BJ (cell line): ENCODE results near the gene TRIM17. TPM values are rescaled to one million over a fixed set of nuclear protein-coding genes. Genes with fewer than 3 reads are reported as not detected.

ENCODE experiments used
- CTCF ChIA-PET: fragments of 350-600 bp; formaldehyde crosslinking; extraction: SDS; loops from one replicate; lab custom pipeline; 2021; ENCODE audit warnings: antibody characterized with exemption, inconsistent platforms; lab: Yijun Ruan, JAX
- POLR2A ChIA-PET: fragments of 300-600 bp; sonication (Branson Sonifier 250); formaldehyde crosslinking; extraction: SDS; loops from one replicate; lab custom pipeline; 2021; ENCODE audit warnings: antibody characterized with exemption; lab: Charles Lee
- DNase-seq: peaks from one replicate; pipeline ENCODE4 v3.0.0-alpha.2; 2011; ENCODE audit warnings: low read depth
- H3K27me3 ChIP-seq: 2 replicates; pipeline ENCODE4 v1.6.0; 2011; ENCODE audit warnings: low read length; ENCODE audit not compliant: control insufficient read depth, insufficient read depth
- H3K36me3 ChIP-seq: 2 replicates; pipeline ENCODE4 v1.5.1; 2011; ENCODE audit warnings: low read length; ENCODE audit not compliant: control insufficient read depth, insufficient read depth
- H3K4me3 ChIP-seq: 2 replicates; pipeline ENCODE4 v1.5.1; 2011; ENCODE audit warnings: low read depth, mild to moderate bottlenecking, control low read depth, low read length
- polyA plus RNA-seq: library from polyadenylated mRNA; depleted of rRNA; stranded (reverse); fragments of >200 nt; gene quantifications from 2 replicates; pipeline ENCODE4 v1.2.3, GENCODE V29; 2011
- TF ChIP-seq, protein P1 (sequence below): IDR thresholded peaks from 2 replicates; pipeline ENCODE4 v1.5.1; 2011; ENCODE audit warnings: low read depth, mild to moderate bottlenecking, control low read depth, inconsistent platforms, low read length, moderate library complexity; ENCODE audit not compliant: insufficient read depth

Gene TRIM17
- polyA plus RNA-seq, 1 experiment, result 0.55 TPM

DNA sequence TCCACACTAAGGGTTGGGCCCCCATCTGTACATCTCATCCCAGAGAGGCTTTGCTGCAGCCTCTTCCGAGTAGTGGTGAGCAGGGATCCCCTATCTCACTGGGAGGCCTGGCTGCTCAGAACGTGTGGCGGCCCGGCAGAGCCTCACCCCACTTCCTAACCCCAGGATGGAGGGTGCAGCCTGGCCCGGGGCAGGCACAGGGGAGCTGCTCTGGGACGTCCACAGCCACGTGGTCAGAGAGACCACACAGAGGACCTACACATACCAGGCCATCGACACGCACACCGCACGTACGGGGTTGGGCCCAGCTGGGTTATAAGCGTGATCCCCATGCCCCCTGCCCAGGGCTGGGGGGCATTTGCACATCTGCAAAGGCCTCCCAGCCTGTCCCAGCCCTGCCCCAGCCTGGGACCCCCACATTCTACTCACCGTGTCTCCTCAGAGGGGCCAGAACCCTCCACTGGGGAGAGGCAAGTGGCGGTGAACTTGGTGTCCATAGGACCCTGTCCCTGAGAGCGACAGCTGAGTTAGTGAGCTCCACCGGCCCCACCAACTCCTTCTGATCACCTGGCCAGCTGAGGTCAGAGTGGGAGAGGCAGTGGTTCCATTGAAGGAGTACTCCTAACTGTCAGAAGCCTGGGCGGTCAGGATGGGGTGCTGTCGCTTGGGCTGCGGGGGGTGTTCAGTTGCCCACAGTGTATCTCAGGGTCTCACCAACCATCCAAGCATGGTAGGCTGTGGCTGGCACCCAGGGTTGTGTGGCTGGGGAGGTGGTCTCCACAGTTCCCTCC is 51.2 kb downstream of the TRIM17 start:
- Histone ChIP-seq H3K4me3 (no peak overlapping the region), H3K36me3 (no peaks in the 10 kb centered on the region), H3K27me3 (no peaks in the 10 kb centered on the region)
- TF ChIP-seq, protein P1, sequence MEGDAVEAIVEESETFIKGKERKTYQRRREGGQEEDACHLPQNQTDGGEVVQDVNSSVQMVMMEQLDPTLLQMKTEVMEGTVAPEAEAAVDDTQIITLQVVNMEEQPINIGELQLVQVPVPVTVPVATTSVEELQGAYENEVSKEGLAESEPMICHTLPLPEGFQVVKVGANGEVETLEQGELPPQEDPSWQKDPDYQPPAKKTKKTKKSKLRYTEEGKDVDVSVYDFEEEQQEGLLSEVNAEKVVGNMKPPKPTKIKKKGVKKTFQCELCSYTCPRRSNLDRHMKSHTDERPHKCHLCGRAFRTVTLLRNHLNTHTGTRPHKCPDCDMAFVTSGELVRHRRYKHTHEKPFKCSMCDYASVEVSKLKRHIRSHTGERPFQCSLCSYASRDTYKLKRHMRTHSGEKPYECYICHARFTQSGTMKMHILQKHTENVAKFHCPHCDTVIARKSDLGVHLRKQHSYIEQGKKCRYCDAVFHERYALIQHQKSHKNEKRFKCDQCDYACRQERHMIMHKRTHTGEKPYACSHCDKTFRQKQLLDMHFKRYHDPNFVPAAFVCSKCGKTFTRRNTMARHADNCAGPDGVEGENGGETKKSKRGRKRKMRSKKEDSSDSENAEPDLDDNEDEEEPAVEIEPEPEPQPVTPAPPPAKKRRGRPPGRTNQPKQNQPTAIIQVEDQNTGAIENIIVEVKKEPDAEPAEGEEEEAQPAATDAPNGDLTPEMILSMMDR, result no peak
- ChIA-PET CTCF (no interaction called here), POLR2A (no interaction called here)
- DNase-seq, result no peak

DNA sequence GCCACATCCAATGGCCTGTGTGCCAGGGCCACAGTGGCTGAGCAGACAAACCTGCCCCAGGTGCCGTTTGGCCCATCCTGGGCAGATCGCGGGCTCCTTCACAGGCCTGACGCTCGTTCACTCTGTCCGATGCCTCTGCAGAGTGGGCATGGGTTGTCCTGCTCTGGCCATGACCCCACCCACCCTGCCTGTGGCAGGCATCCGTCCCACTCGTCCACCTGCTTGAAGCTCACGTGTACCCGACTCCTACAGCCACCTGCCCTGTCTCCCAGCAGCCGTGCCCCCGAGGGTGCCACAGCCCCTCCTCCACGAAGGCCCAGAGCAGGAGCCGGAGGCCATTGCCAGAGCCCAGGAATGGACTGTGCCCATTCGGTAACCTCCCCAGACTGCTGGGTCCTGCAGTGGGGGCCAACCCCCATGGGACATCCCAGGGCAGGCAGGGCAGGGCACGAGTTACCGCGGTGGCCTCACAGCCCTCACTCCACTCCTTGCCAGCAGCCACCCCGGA is 51.9 kb downstream of the TRIM17 start:
- Histone ChIP-seq H3K4me3 (no peak overlapping the region), H3K36me3 (no peaks in the 10 kb centered on the region), H3K27me3 (no peaks in the 10 kb centered on the region)
- TF ChIP-seq, protein P1, result no peak
- ChIA-PET CTCF (interaction anchor here (0.6 kb wide), 1 partner anchor 16 kb away, joined by 3 read pairs; no protein-coding TSS in a partner anchor), POLR2A (no interaction called here)
- no peak for DNase-seq

DNA sequence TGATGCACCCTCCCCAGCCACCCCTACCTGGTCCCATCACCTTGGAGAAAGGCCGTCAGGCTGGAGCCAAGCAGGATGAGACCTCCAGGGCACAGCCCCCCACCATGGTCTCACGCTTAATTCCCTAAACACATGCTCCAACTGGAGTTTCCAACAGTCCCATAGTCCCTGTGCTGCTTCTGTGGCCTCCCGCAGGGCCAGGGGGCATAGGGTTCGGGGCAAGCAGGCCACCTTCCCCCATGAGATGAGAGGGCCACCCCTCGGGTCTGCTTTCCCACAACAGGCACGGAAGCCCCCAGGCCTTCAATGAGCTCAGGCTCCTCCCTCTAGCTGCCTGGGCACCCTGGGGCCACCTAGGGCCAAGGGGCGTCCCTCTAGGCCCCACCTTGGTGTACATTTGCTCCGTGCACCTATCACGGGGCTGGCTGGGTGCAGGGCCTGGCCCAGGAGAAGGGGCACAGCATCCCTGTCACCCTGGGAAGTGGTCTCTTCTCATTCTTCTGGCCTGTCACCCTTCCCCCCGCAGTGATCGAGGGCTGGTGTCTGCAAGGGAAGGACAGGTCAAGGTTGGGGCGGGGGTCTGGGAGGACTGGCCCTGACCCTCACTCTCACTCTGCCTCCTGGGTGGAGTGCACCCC is 52.5 kb downstream of the TRIM17 start:
- DNase-seq, result no peak
- ChIA-PET CTCF (interaction anchor here (0.6 kb wide), 1 partner anchor 15 kb away, joined by 3 read pairs; no protein-coding TSS in a partner anchor), POLR2A (no interaction called here)
- no peaks in the 10 kb centered on the region for H3K27me3 ChIP-seq
- TF ChIP-seq, protein P1, result no peak
- no peak overlapping the region for H3K4me3 ChIP-seq
- no peaks in the 10 kb centered on the region for H3K36me3 ChIP-seq

DNA sequence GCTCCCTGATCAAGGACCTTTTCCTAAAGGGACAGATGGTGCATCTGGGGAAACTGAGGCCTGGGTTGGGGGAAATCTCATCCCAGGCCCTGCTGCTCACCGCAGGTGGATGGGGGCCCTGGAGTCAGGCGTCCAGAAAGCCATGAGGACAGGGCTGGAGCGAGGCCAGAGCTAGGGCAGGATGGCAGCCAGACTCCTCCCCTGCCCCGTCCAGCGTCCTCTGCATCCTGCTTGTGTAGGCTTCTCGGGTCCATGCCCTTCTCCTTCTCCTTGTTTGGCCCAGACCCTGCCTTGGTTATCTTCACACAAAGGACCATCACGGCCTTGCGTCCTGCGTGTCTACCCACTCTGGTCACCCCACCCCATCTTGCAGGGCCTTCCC is 53.0 kb downstream of the TRIM17 start:
- TF ChIP-seq, protein P1, result no peak
- DNase-seq, result no peak
- POLR2A ChIA-PET, result no interaction called here

DNA sequence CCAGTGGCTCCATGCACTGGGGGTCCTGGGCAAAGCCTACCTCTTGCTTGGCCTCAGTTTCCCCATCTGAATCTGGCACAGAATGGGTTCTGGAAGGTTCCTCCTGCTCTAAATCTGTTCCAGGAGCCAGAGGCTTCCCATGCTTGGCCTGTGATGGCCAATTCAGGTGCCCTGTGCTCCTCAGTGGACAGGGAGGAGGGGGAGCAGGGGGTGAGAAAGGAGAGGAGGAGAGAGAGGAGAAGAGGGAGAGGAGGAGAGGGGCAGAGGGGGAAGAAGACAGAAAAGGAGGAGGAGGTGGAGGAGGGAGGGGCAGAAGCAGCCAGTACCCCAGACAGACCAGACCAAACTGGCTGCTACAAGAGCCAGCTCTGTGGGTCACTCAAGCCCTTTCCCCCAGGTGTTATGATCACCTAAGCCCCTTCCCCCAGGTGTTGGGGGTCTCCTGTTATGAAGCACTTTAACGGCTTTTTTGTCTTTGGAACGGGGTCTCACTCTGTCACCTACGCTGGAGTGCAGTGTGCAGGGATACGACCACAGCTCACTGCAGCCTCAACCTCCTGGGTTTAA is 53.7 kb downstream of the TRIM17 start:
- no peak for DNase-seq
- ChIA-PET CTCF (no interaction called here), POLR2A (no interaction called here)
- Histone ChIP-seq H3K36me3 (no peaks in the 10 kb centered on the region), H3K4me3 (no peak overlapping the region), H3K27me3 (no peaks in the 10 kb centered on the region)
- TF ChIP-seq, protein P1, result no peak

More for the DNA sequence above, 53.0 kb downstream of the TRIM17 start:
- CTCF ChIA-PET, result no interaction called here
- Histone ChIP-seq H3K36me3 (no peaks in the 10 kb centered on the region), H3K4me3 (no peak overlapping the region), H3K27me3 (no peaks in the 10 kb centered on the region)
